NCI-H524 (cell line): Measurements from ENCODE around the gene NACC2.

ENCODE experiments used
- DNase-seq, 2 experiments: peaks; one replicate each; lab custom pipeline; 2025; lab: John Stamatoyannopoulos, UW

NACC2 gene

GRCh38 chr9:136095070-136096058, at the start of gene NACC2:
Gene NACC2, minus strand, starts transcription at chr9:136095289. Its CDS starts 44,768 bp downstream, at chr9:136050521.
- DNase-seq: peak in 1 of 2 experiments; percentile 42

- DNase-seq: no peak
Observed at GRCh38 chr9:136144450-136144849, 49.4 kb upstream of the NACC2 start.

GRCh38 chr9:136143215-136144001, 48.3 kb upstream of the NACC2 start:
- peak; percentile 77 to 82 for DNase-seq

- DNase-seq: no peak
Observed at GRCh38 chr9:136142859-136143214, 47.7 kb upstream of the NACC2 start.

- no peak for DNase-seq
Observed at GRCh38 chr9:136142414-136142796, 47.3 kb upstream of the NACC2 start.

- DNase-seq: no peak
Observed at GRCh38 chr9:136141682-136142413, 46.8 kb upstream of the NACC2 start.

- DNase-seq: no peak
Observed at GRCh38 chr9:136140966-136141365, 45.9 kb upstream of the NACC2 start.

GRCh38 chr9:136140046-136140445, 45.0 kb upstream of the NACC2 start:
- no peak for DNase-seq

GRCh38 chr9:136138566-136138965, 43.5 kb upstream of the NACC2 start:
- peak; percentile 74 to 81 for DNase-seq

GRCh38 chr9:136137321-136138265, 42.5 kb upstream of the NACC2 start:
- no peak for DNase-seq

- no peak for DNase-seq
Observed at GRCh38 chr9:136136127-136136925, 41.2 kb upstream of the NACC2 start.

- no peak for DNase-seq
Observed at GRCh38 chr9:136135326-136136126, 40.4 kb upstream of the NACC2 start.

GRCh38 chr9:136133959-136134484, 38.9 kb upstream of the NACC2 start:
- no peak for DNase-seq

GRCh38 chr9:136133191-136133958, 38.3 kb upstream of the NACC2 start:
- peak; percentile 62 to 73 for DNase-seq

GRCh38 chr9:136132512-136133050, 37.5 kb upstream of the NACC2 start:
- no peak for DNase-seq

GRCh38 chr9:136131629-136132511, 36.8 kb upstream of the NACC2 start:
- DNase-seq: no peak

GRCh38 chr9:136129176-136129575, 34.1 kb upstream of the NACC2 start:
- no peak for DNase-seq
